WI38 (cell line): ENCODE data around the gene OR4D11.
A peak's percentile ranks its signal among the peaks of the same experiment; 100 is the strongest.

Experiments
- H3K4me3 ChIP-seq: 2 replicates; pipeline ENCODE4 v1.5.1; 2011; ENCODE audit warnings: low read depth, mild to moderate bottlenecking, control low read depth, low read length
- CTCF ChIP-seq: IDR thresholded peaks from 2 replicates; pipeline ENCODE4 v1.5.1; 2012; ENCODE audit warnings: low read depth, mild to moderate bottlenecking, control low read depth, low read length

OR4D11 gene

DNA sequence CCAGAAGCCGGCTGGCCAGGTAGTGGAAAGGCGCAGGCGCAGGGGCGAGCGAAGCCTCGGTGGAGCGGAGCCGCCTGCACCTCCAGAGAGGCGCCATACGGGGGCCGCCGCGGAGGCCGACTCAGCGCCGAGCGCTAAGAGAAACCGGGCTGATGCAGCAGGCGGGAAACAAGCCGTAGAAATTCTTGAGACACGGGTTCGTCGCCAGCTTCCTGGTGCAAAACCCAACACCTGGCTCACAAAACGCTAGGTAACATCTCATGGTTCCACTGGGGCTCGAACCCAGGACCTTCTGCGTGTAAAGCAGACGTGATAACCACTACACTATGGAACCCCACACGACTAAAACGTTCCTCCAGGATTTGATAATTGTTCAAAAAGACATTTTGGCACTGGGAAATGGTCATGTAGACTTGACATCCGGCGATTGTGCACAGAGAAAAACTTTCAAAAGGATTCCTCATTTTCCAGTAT lies 47.0 kb downstream of the OR4D11 start:
- peak overlapping the region; percentile 58 for H3K4me3 ChIP-seq
- TF ChIP-seq CTCF: 0 out of 2 replicates have a peak, but pooled peaks have one; percentile 9

- H3K4me3 ChIP-seq: peak overlapping the region; percentile 58
- no peak for TF ChIP-seq CTCF
These were observed 47.7 kb downstream of the OR4D11 start for GRCh38 chr11:59550842-59551658.

- TF ChIP-seq CTCF: no peak
- H3K4me3 ChIP-seq: peak overlapping the region; percentile 58
These were observed 48.5 kb downstream of the OR4D11 start for GRCh38 chr11:59551659-59552521.

DNA sequence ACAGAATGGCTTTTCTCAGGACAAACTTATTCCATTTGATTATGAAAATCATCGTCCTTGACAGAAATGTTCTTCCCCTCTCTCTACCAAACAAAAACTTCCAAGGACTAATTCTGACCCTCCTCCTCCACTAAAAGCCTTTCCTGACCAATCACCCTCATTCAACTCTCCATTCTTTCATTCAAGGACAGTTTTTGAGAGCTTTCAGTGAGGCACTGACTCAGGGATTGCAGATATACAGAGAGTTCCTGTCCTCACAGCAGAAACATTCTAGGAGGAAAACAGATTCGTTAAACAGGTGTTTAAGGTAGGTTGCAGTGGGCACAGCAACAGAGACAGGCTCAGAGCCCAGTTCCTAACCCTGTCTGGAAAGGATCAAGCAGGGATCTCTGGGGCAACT lies 49.5 kb downstream of the OR4D11 start:
- H3K4me3 ChIP-seq: no peak overlapping the region
- TF ChIP-seq CTCF: no peak

GRCh38 chr11:59553323-59553722 lies 49.9 kb downstream of the OR4D11 start:
- TF ChIP-seq CTCF: no peak
- no peak overlapping the region for H3K4me3 ChIP-seq
